ENCODE results near the gene ASTN2. TPM values are rescaled to one million over a fixed set of nuclear protein-coding genes. Genes with fewer than 3 reads are reported as not detected.

ASTN2 gene
- total RNA-seq, 1 donor from 2014 or later = 0.53 TPM

GRCh38 chr9:116525611-116526010 is 889.2 kb downstream of the ASTN2 start:
- DNase-seq (ENCODE audit: low read depth) (no peak), FAIRE-seq (no peak)
- Histone ChIP-seq H3K4me3 (ENCODE audit: low read depth, low read length) (no peak overlapping the region), H3K27me3 (ENCODE audit: control insufficient read depth, insufficient read depth, low read length) (no peaks in the 10 kb centered on the region), H3K36me3 (ENCODE audit: control insufficient read depth, insufficient read depth, low read length) (no peaks in the 10 kb centered on the region)
- TF ChIP-seq, protein P1, sequence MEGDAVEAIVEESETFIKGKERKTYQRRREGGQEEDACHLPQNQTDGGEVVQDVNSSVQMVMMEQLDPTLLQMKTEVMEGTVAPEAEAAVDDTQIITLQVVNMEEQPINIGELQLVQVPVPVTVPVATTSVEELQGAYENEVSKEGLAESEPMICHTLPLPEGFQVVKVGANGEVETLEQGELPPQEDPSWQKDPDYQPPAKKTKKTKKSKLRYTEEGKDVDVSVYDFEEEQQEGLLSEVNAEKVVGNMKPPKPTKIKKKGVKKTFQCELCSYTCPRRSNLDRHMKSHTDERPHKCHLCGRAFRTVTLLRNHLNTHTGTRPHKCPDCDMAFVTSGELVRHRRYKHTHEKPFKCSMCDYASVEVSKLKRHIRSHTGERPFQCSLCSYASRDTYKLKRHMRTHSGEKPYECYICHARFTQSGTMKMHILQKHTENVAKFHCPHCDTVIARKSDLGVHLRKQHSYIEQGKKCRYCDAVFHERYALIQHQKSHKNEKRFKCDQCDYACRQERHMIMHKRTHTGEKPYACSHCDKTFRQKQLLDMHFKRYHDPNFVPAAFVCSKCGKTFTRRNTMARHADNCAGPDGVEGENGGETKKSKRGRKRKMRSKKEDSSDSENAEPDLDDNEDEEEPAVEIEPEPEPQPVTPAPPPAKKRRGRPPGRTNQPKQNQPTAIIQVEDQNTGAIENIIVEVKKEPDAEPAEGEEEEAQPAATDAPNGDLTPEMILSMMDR (IDR thresholded peaks at IDR 0.05; ENCODE audit: insufficient read depth, low read length, severe bottlenecking) = no peak

GRCh38 chr9:116524778-116525470 is 889.9 kb downstream of the ASTN2 start:
- H3K4me3 ChIP-seq (ENCODE audit: low read depth, low read length) = no peak overlapping the region
- DNase-seq (ENCODE audit: low read depth) (no peak), FAIRE-seq (no peak)
- TF ChIP-seq, protein P1 (IDR thresholded peaks at IDR 0.05; ENCODE audit: insufficient read depth, low read length, severe bottlenecking) = no peak
- no peaks in the 10 kb centered on the region for H3K36me3 ChIP-seq (ENCODE audit: control insufficient read depth, insufficient read depth, low read length)
- H3K27me3 ChIP-seq (ENCODE audit: control insufficient read depth, insufficient read depth, low read length) = no peaks in the 10 kb centered on the region

DNA sequence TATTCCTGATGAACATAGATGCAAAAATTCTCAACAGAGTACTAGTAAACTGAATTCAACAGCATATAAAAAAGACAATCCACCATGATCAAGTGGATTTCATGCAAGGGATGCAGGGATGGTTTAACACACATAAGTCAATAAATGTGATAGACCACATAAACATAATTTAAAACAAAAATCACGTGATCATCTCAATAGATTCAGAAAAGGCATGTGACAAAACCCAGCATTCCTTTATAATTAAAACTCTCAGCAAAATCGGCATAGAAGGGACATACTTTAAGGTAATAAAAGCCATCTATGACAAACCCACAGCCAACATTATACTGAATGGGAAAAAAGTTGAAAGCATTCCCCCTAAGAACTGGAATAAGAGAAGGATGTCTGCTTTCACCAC is 894.6 kb downstream of the ASTN2 start:
- Histone ChIP-seq H3K27me3 (ENCODE audit: control insufficient read depth, insufficient read depth, low read length) (no peaks in the 10 kb centered on the region), H3K4me3 (ENCODE audit: low read depth, low read length) (no peak overlapping the region), H3K36me3 (ENCODE audit: control insufficient read depth, insufficient read depth, low read length) (no peaks in the 10 kb centered on the region)
- FAIRE-seq = no peak
- TF ChIP-seq, protein P1 (IDR thresholded peaks at IDR 0.05; ENCODE audit: insufficient read depth, low read length, severe bottlenecking) = no peak
- DNase-seq (ENCODE audit: low read depth) = no peak

- DNase-seq (ENCODE audit: low read depth) = no peak
- H3K4me3 ChIP-seq (ENCODE audit: low read depth, low read length) = no peak overlapping the region
- FAIRE-seq = no peak
- TF ChIP-seq, protein P1 (IDR thresholded peaks at IDR 0.05; ENCODE audit: insufficient read depth, low read length, severe bottlenecking) = no peak
- H3K36me3 ChIP-seq (ENCODE audit: control insufficient read depth, insufficient read depth, low read length) = no peaks in the 10 kb centered on the region
- no peaks in the 10 kb centered on the region for H3K27me3 ChIP-seq (ENCODE audit: control insufficient read depth, insufficient read depth, low read length)
Measured at GRCh38 chr9:116516456-116516855, 898.4 kb downstream of the ASTN2 start.

GRCh38 chr9:116515541-116515940 is 899.3 kb downstream of the ASTN2 start:
- TF ChIP-seq, protein P1 (IDR thresholded peaks at IDR 0.05; ENCODE audit: insufficient read depth, low read length, severe bottlenecking) = no peak
- no peak for FAIRE-seq

DNA sequence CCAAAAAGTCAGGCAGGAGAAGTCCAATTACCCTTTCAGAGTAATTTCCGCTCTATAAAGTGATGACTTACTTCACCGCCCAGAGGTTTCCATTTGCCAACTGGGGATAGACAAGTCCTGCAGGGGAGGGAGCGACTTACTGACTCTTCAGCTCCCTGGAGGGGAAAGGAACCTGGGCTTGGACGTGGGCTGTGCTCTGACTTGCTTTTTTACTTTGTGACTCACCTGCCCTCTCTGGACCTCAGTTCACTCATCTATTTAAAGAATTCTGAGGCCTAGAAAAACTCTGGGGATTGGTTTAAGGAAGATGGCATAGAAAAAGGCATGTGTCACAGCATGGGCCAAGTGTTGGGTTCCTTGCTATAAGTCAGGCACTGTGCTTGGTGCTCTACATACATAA is 908.2 kb downstream of the ASTN2 start:
- peak; percentile 86 for DNase-seq (ENCODE audit: low read depth)
- no peaks in the 10 kb centered on the region for H3K36me3 ChIP-seq (ENCODE audit: control insufficient read depth, insufficient read depth, low read length)
- no peak overlapping the region for H3K4me3 ChIP-seq (ENCODE audit: low read depth, low read length)
- FAIRE-seq = no peak
- TF ChIP-seq, protein P1 (IDR thresholded peaks at IDR 0.05; ENCODE audit: insufficient read depth, low read length, severe bottlenecking) = no peak
- H3K27me3 ChIP-seq (ENCODE audit: control insufficient read depth, insufficient read depth, low read length) = no peaks in the 10 kb centered on the region

More at GRCh38 chr9:116515541-116515940, 899.3 kb downstream of the ASTN2 start:
- no peaks in the 10 kb centered on the region for H3K27me3 ChIP-seq (ENCODE audit: control insufficient read depth, insufficient read depth, low read length)
- no peak overlapping the region for H3K4me3 ChIP-seq (ENCODE audit: low read depth, low read length)
- no peak for DNase-seq (ENCODE audit: low read depth)
- no peaks in the 10 kb centered on the region for H3K36me3 ChIP-seq (ENCODE audit: control insufficient read depth, insufficient read depth, low read length)

Data from bronchial epithelial cell (primary cell).